GM06990 (cell line): ENCODE results near the gene DNAJC6.
"Not testable (repeated sequence)": the region's sequence is repeated elsewhere in the genome, so short reads cannot be mapped to it uniquely, and the experiment has no call there.

Source experiments
- DNase-seq: peaks from one replicate; pipeline ENCODE4 v3.0.0-alpha.2; 2011; ENCODE audit not compliant: insufficient read length; ENCODE audit errors: extremely low read depth
- H3K27me3 ChIP-seq: replicated peaks from 2 replicates; pipeline ENCODE4 v1.6.0; 2011; ENCODE audit warnings: low read length; ENCODE audit not compliant: control insufficient read depth, insufficient read depth
- H3K36me3 ChIP-seq: 2 replicates; pipeline ENCODE4 v1.5.1; 2011; ENCODE audit warnings: low read length; ENCODE audit not compliant: control insufficient read depth, insufficient read depth
- H3K4me3 ChIP-seq: replicated peaks from 2 replicates; pipeline ENCODE4 v1.5.1; 2011; ENCODE audit warnings: low read depth, mild to moderate bottlenecking, control low read depth, low read length
- TF ChIP-seq, protein P1 (sequence below): IDR thresholded peaks from 2 replicates; pipeline ENCODE4 v1.5.1; 2011; ENCODE audit warnings: low read length, control low read depth, mild to moderate bottlenecking, inconsistent platforms; ENCODE audit not compliant: insufficient read depth, poor library complexity, severe bottlenecking

The DNAJC6 gene

DNA sequence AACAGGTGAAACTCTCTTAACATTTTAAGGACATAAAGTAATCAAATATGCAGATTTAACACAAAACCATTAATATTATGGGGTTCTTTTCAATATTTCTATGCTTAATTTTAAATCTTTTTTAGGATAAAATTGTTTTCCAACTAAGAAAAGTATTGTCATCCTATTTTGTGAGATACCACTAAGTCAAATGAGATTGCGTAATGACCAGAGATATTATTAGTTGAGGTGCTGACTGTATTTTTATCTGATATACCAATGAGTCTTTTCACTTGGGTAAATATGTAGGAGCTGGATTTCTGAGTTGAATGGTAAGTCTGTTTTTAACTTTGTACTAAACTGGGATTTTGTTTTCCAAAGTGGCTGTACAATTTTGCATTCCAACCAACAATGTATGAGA is 136.5 kb downstream of the DNAJC6 start:
- TF ChIP-seq, protein P1, sequence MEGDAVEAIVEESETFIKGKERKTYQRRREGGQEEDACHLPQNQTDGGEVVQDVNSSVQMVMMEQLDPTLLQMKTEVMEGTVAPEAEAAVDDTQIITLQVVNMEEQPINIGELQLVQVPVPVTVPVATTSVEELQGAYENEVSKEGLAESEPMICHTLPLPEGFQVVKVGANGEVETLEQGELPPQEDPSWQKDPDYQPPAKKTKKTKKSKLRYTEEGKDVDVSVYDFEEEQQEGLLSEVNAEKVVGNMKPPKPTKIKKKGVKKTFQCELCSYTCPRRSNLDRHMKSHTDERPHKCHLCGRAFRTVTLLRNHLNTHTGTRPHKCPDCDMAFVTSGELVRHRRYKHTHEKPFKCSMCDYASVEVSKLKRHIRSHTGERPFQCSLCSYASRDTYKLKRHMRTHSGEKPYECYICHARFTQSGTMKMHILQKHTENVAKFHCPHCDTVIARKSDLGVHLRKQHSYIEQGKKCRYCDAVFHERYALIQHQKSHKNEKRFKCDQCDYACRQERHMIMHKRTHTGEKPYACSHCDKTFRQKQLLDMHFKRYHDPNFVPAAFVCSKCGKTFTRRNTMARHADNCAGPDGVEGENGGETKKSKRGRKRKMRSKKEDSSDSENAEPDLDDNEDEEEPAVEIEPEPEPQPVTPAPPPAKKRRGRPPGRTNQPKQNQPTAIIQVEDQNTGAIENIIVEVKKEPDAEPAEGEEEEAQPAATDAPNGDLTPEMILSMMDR = no peak

DNA sequence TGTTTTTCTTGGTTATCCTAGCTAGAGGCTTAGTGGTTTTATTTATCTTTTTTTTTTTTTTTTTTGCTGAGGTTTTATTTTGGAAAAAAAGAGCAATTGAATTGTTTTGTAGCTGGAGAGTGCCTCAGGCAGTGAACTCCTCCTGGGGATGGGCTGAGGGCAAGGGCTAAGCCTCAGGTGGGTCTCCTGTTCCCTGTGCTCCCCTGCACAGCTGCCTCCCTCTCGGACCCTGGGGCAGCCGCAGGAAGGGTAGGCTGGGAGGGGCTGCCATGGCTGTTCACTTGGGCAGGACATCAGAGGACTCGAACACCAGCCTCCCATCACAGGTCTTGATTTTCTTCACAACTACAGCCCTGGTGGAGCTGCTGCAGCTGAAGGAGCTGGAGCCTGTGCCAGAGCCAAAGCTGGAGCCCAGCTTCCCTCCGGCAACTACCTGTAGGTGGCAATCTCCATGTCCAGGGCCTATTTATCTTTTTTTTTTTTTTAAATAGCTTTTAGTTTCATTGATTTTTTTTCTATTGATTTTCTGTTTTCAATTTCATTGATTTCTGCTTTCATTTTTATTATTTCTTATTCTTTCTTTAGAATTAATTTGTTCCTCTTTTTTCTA is 140.0 kb downstream of the DNAJC6 start:
- TF ChIP-seq, protein P1 = no peak
- H3K36me3 ChIP-seq = no peaks in the 10 kb centered on the region
- no peak overlapping the region for H3K4me3 ChIP-seq
- no peaks in the 10 kb centered on the region for H3K27me3 ChIP-seq
- DNase-seq = no peak

More for the DNA sequence above, 136.5 kb downstream of the DNAJC6 start:
- Histone ChIP-seq H3K27me3 (no peaks in the 10 kb centered on the region), H3K36me3 (no peaks in the 10 kb centered on the region), H3K4me3 (no peak overlapping the region)
- DNase-seq = no peak

- not testable (repeated sequence) for H3K36me3 ChIP-seq, H3K27me3 ChIP-seq, H3K4me3 ChIP-seq, DNase-seq
Observed at GRCh38 chr1:65455678-65456077, 146.3 kb downstream of the DNAJC6 start.

DNA sequence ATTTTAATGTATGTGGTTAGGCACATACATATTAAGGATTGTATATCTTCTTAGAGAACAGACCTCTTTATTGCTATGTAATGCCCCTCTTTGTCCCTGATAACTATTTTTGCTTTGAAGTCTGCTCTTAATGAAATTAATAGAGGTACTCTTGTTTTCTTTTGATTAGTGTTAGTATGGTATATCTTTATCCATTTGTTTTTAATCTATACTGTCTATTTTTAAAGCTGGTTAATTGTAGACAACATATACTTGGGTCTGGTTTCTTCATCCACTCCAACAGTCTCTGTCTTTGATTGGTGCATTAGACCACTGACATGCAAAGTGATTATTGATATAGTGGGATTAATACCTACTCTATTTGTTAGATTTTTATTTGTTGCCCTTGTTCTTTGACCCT is 147.1 kb downstream of the DNAJC6 start:
- Histone ChIP-seq H3K4me3 (no peak overlapping the region), H3K27me3 (no peaks in the 10 kb centered on the region), H3K36me3 (no peaks in the 10 kb centered on the region)
- TF ChIP-seq, protein P1 = no peak
- no peak for DNase-seq

- Histone ChIP-seq H3K4me3 (no peak overlapping the region), H3K36me3 (no peaks in the 10 kb centered on the region), H3K27me3 (no peaks in the 10 kb centered on the region)
- DNase-seq = no peak
- TF ChIP-seq, protein P1 = no peak
Observed at GRCh38 chr1:65457868-65458267, 148.5 kb downstream of the DNAJC6 start.

DNA sequence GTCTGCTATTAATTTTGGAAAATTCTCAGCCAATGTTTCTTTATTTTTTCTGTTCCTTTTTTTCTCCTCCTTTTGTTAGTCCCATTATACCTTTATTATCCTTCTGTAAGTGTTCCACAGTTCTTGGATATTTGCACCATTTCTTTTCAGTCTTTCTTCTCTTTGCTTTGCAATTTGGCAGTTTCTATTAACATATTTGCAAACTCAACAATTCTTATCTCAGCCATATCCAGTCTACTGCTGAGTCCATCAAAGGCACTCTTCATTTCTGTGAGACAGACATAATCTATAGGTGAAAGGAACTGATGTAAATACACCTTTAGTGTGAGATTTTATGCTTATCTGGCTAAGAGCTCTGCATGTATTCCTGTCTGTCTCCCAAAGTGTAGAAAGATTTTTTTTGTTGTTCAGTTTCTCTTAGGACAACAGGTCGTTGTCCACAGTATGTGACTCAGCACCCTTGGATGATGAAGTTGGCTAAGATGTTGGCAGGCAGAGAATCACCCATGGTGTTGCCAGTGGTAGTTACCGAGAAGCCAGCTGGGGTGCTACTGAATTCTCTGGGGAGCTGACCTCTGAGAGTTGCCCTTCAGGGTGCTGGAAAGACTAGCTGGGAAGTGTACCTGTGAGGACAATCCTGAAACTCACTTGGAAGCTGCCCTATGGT is 149.5 kb downstream of the DNAJC6 start:
- H3K36me3 ChIP-seq = no peaks in the 10 kb centered on the region
- DNase-seq = no peak

More for the DNA sequence above, 149.5 kb downstream of the DNAJC6 start:
- no peak overlapping the region for H3K4me3 ChIP-seq
- TF ChIP-seq, protein P1 = no peak
- H3K27me3 ChIP-seq = no peaks in the 10 kb centered on the region
